Keratinocyte (primary cell): ENCODE data around the gene MYADM. TPM values are rescaled to one million over a fixed set of nuclear protein-coding genes. Genes with fewer than 3 reads are reported as not detected.

Source experiments
- DNase-seq: peaks from one replicate; pipeline ENCODE4 v3.0.0-alpha.2; 2011; ENCODE audit warnings: low read depth, missing footprints, low spot score
- FAIRE-seq: peaks from 2 replicates; lab custom pipeline; 2011; peaks lifted over from hg19 to GRCh38; lab: Jason Lieb, UNC
- H2AFZ ChIP-seq: 2 replicates; pipeline ENCODE4 v1.6.0; 2012; ENCODE audit warnings: low read length, control low read depth, inconsistent platforms; ENCODE audit not compliant: control insufficient read depth
- H3K27ac ChIP-seq: 2 replicates; pipeline ENCODE4 v1.5.1; 2011; ENCODE audit warnings: low read length; ENCODE audit not compliant: control insufficient read depth, insufficient read depth
- H3K27me3 ChIP-seq: 3 replicates; pipeline ENCODE4 v1.6.0; 2011; ENCODE audit warnings: low read length; ENCODE audit not compliant: control insufficient read depth, insufficient read depth; ENCODE audit errors: extremely low read depth
- H3K36me3 ChIP-seq, 2 experiments: 2 replicates in 1 of 2; 3 replicates in 1 of 2; pipeline ENCODE4 v1.5.1; 2011; ENCODE audit warnings: low read length in 2 of 2, mild to moderate bottlenecking in 1 of 2; ENCODE audit not compliant: control insufficient read depth in 2 of 2, insufficient read depth in 2 of 2; ENCODE audit errors: extremely low read depth in 1 of 2
- H3K4me1 ChIP-seq: 3 replicates; pipeline ENCODE4 v1.5.1; 2011; ENCODE audit warnings: low read length; ENCODE audit not compliant: control insufficient read depth, insufficient read depth; ENCODE audit errors: extremely low read depth
- H3K4me2 ChIP-seq: 3 replicates; pipeline ENCODE4 v1.6.0; 2011; ENCODE audit warnings: low read depth, low read length; ENCODE audit not compliant: control insufficient read depth, insufficient read depth; ENCODE audit errors: extremely low read depth
- H3K4me3 ChIP-seq, 3 experiments: fragments of 200-600 bp in 1 of 3; sonication (generic) in 1 of 3; 2 replicates in 2 of 3; 3 replicates in 1 of 3; pipeline ENCODE4 v1.5.1; 2011 to 2016; ENCODE audit warnings: low read length in 3 of 3, mild to moderate bottlenecking in 3 of 3, control low read depth in 2 of 3, inconsistent platforms in 1 of 3, low read depth in 1 of 3, mixed read lengths in 1 of 3, mixed run types in 1 of 3, moderate library complexity in 1 of 3; ENCODE audit not compliant: control insufficient read depth in 2 of 3, insufficient read depth in 2 of 3; ENCODE audit errors: extremely low read depth in 1 of 3
- H3K79me2 ChIP-seq: 2 replicates; pipeline ENCODE4 v1.6.0; 2012; ENCODE audit warnings: low read length; ENCODE audit not compliant: control insufficient read depth, insufficient read depth
- H3K9ac ChIP-seq: 3 replicates; pipeline ENCODE4 v1.6.0; 2011; ENCODE audit warnings: low read length; ENCODE audit not compliant: control insufficient read depth, insufficient read depth; ENCODE audit errors: extremely low read depth
- H3K9me1 ChIP-seq: 3 replicates; pipeline ENCODE4 v1.6.0; 2011; ENCODE audit warnings: low read length; ENCODE audit not compliant: control insufficient read depth, insufficient read depth; ENCODE audit errors: extremely low read depth
- H3K9me3 ChIP-seq: 2 replicates; pipeline ENCODE4 v1.5.1; 2012; ENCODE audit warnings: low read depth, low read length; ENCODE audit not compliant: control insufficient read depth
- H4K20me1 ChIP-seq: 3 replicates; pipeline ENCODE4 v1.6.0; 2011; ENCODE audit warnings: low read length; ENCODE audit not compliant: control insufficient read depth, insufficient read depth; ENCODE audit errors: extremely low read depth
- CTCF ChIP-seq, 3 experiments: IDR thresholded peaks in 1 of 3; conservative IDR thresholded peaks in 1 of 3; optimal IDR thresholded peaks in 1 of 3; 2 replicates in 2 of 3; 3 replicates in 1 of 3; pipeline versions ENCODE3 to v1.5.1; 2011; ENCODE audit warnings: low read length in 3 of 3, mild to moderate bottlenecking in 3 of 3, moderate library complexity in 2 of 3, control low read depth in 1 of 3, inconsistent platforms in 1 of 3; ENCODE audit not compliant: insufficient read depth in 2 of 3; ENCODE audit errors: extremely low read depth in 1 of 3
- EZH2 ChIP-seq: IDR thresholded peaks from one replicate; pipeline ENCODE4 v1.6.1; 2012; ENCODE audit warnings: inconsistent platforms, mild to moderate bottlenecking, low read length, moderate library complexity
- dilution Hi-C: fragments of 300-500 bp; cut with MboI; formaldehyde crosslinking; loops from one replicate; pipeline ENCODE4 v1.7.0; 2020; ENCODE audit warnings: low sequenced_read_pairs; ENCODE audit not compliant: extremely low pct_ligation_motif_present
- polyA plus RNA-seq, 5 experiments: library from polyadenylated mRNA; depleted of rRNA in 3 of 5; stranded (reverse) in 3 of 5; stranded (forward) in 1 of 5; unstranded in 1 of 5; fragments of >200 nt; gene quantifications; 1 replicate in 1 of 5; 2 replicates in 3 of 5; 3 replicates in 1 of 5; pipeline versions ENCODE4 v1.2.1 to v1.2.3, GENCODE V29; 2011 to 2012; ENCODE audit warnings: missing spikeins in 2 of 5, low read depth in 1 of 5, low replicate concordance in 1 of 5

The MYADM gene
- polyA plus RNA-seq, 1 donor (not counting 4 experiments of a cell fraction or from before 2014, with no cell fraction given), result 16.8 TPM

DNA sequence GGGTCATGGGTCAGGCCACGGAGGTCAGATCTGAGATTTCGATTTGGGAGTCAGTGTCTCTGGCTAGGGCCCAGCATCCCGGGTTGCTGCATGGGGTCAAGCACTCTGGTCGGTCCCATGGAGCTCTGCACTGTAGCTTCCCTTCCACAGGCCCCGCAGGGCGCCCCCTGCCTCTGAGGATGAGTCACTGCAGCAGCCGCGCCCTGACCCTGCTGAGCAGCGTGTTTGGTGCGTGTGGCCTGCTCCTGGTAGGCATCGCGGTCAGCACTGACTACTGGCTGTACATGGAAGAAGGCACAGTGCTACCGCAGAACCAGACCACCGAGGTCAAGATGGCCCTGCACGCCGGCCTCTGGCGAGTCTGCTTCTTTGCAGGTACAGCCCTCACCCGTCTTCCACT lies 45.0 kb downstream of the MYADM start:
- H3K36me3 ChIP-seq, result no peaks in the 10 kb centered on the region
- no peak for FAIRE-seq

DNA sequence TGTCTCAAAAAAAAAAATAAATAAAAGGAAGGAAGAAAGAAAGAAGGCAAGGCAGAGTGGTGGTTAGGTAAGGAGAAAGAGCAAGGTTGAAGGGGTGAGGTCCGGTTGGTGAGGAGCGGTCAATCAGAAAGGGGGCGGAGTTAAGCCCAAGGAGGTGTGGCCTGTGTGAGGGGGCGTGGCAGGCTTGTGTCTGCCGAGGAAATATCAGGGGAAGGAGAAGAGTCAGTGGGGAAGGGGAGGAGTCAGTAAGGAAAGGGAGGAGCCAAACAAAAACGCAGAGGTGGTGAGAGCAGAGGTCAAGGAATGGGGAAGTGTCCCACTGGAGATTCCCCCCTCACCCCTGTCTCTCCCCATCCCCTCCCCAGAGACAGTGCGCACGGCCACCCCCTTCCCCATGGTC lies 47.3 kb downstream of the MYADM start:
- no peaks in the 10 kb centered on the region for H3K36me3 ChIP-seq
- TF ChIP-seq EZH2 (no peak), CTCF (optimal IDR thresholded peaks at IDR 0.05 in 1 of 3, IDR thresholded peaks at IDR 0.05 in 1 of 3, conservative IDR thresholded peaks at IDR 0.05 in 1 of 3; ENCODE audit: extremely low read depth in 1 of 3, insufficient read depth in 2 of 3, low read length in 3 of 3) (no peak)
- H3K79me2 ChIP-seq, result no peaks in the 10 kb centered on the region
- no peak overlapping the region for H3K9ac ChIP-seq
- FAIRE-seq (no peak), DNase-seq (no peak)
- H3K9me3 ChIP-seq, result no peaks in the 10 kb centered on the region
- no peak overlapping the region for H3K4me2 ChIP-seq
- no peak overlapping the region for H2AFZ ChIP-seq
- no peaks in the 10 kb centered on the region for H3K9me1 ChIP-seq
- no peak overlapping the region for H3K27ac ChIP-seq
- dilution Hi-C loops, result no loop called here
- no peak overlapping the region for H3K4me3 ChIP-seq
- peaks cover 9% of the 10 kb centered on the region for H3K27me3 ChIP-seq
- H4K20me1 ChIP-seq, result no peaks in the 10 kb centered on the region
- no peaks in the 10 kb centered on the region for H3K4me1 ChIP-seq

More for the DNA sequence above, 45.0 kb downstream of the MYADM start:
- H3K27me3 ChIP-seq, result peaks cover 29% of the 10 kb centered on the region
- no peak overlapping the region for H3K9ac ChIP-seq
- peak in 1 of 3 experiments; percentile 4 for TF ChIP-seq CTCF (optimal IDR thresholded peaks at IDR 0.05 in 1 of 3, IDR thresholded peaks at IDR 0.05 in 1 of 3, conservative IDR thresholded peaks at IDR 0.05 in 1 of 3; ENCODE audit: extremely low read depth in 1 of 3, insufficient read depth in 2 of 3, low read length in 3 of 3)
- no peak for TF ChIP-seq EZH2
- no peaks in the 10 kb centered on the region for H3K4me1 ChIP-seq
- H3K4me3 ChIP-seq, result no peak overlapping the region
- H3K27ac ChIP-seq, result no peak overlapping the region
- no peaks in the 10 kb centered on the region for H3K9me1 ChIP-seq
- dilution Hi-C loops, result no loop called here
- H3K9me3 ChIP-seq, result no peaks in the 10 kb centered on the region
- no peak overlapping the region for H3K4me2 ChIP-seq
- no peaks in the 10 kb centered on the region for H4K20me1 ChIP-seq
- H3K79me2 ChIP-seq, result no peaks in the 10 kb centered on the region
- no peak overlapping the region for H2AFZ ChIP-seq
- no peak for DNase-seq
